B cell (primary cell): ENCODE data around the gene TMEM45A. TPM values are rescaled to one million over a fixed set of nuclear protein-coding genes. Genes with fewer than 3 reads are reported as not detected.

Experiments used
- ATAC-seq: fragments of 200-7000 bp; cut with Tn5 transposase; one replicate; pipeline ENCODE4 v1.10.0; 2021; ENCODE audit warnings: low read depth, mild to moderate bottlenecking, moderate number of reproducible peaks, moderate library complexity
- CTCF ChIA-PET: fragments of 350-600 bp; sonication (Branson Sonifier 250); formaldehyde crosslinking; loops from one replicate; lab custom pipeline; 2021; ENCODE audit warnings: antibody characterized with exemption, inconsistent platforms; lab: Charles Lee
- POLR2A ChIA-PET: fragments of 350-600 bp; sonication (Branson Sonifier 250); formaldehyde crosslinking; loops from one replicate; lab custom pipeline; 2021; ENCODE audit warnings: antibody characterized with exemption; lab: Charles Lee
- DNase-seq: peaks from one replicate; pipeline ENCODE4 v3.0.0; 2013
- H2AFZ ChIP-seq: 2 replicates; pipeline ENCODE4 v1.6.1; 2012; ENCODE audit warnings: mild to moderate bottlenecking, low read depth, low read length; ENCODE audit not compliant: insufficient read depth, poor library complexity, severe bottlenecking
- H3K27ac ChIP-seq, 2 donors: 1 replicate in 1 of 2; 2 replicates in 1 of 2; pipeline ENCODE4 v1.5.1; 2012 to 2013; ENCODE audit warnings: low read length in 2 of 2, mild to moderate bottlenecking in 2 of 2, moderate library complexity in 1 of 2
- H3K27me3 ChIP-seq, 4 experiments: fragments of 200-600 bp in 1 of 4; sonication (generic) in 1 of 4; replicated peaks in 1 of 4; 1 replicate in 2 of 4; 2 replicates in 2 of 4; pipeline versions ENCODE4 v1.6.1 to v1.7.0; 2013 to 2016; ENCODE audit warnings: low read length in 3 of 4, mild to moderate bottlenecking in 2 of 4, mixed read lengths in 1 of 4, moderate library complexity in 1 of 4; ENCODE audit not compliant: insufficient read depth in 4 of 4, control insufficient read depth in 3 of 4; ENCODE audit errors: control extremely low read depth in 1 of 4
- H3K36me3 ChIP-seq, 2 experiments: replicated peaks in 1 of 2; 1 replicate in 1 of 2; 2 replicates in 1 of 2; pipeline versions ENCODE4 v1.6.1 to v1.7.1; 2013; ENCODE audit warnings: low read length in 1 of 2; ENCODE audit not compliant: insufficient read depth in 2 of 2, control insufficient read depth in 1 of 2; ENCODE audit errors: control extremely low read depth in 1 of 2, extremely low read depth in 1 of 2
- H3K4me1 ChIP-seq, 2 donors: fragments of 200-600 bp in 1 of 2; sonication (generic) in 1 of 2; 1 replicate in 1 of 2; 2 replicates in 1 of 2; pipeline versions ENCODE4 v1.5.1 to v1.6.1; 2013 to 2017; ENCODE audit warnings: low read length in 2 of 2; ENCODE audit not compliant: control insufficient read depth in 2 of 2, insufficient read depth in 2 of 2
- H3K4me2 ChIP-seq: replicated peaks from 2 replicates; pipeline ENCODE3; 2012; ENCODE audit warnings: mild to moderate bottlenecking, low read depth, low read length; ENCODE audit not compliant: poor library complexity, severe bottlenecking
- H3K4me3 ChIP-seq, 5 experiments: fragments of 200-600 bp in 1 of 5; sonication (generic) in 1 of 5; 1 replicate in 3 of 5; 2 replicates in 2 of 5; pipeline versions ENCODE4 v1.5.1 to v1.7.0; 2011 to 2016; ENCODE audit warnings: low read length in 4 of 5, mild to moderate bottlenecking in 4 of 5, low read depth in 2 of 5, control low read depth in 1 of 5, moderate library complexity in 1 of 5; ENCODE audit not compliant: insufficient read depth in 1 of 5; ENCODE audit errors: control extremely low read depth in 1 of 5, extremely low read depth in 1 of 5
- H3K79me2 ChIP-seq: fragments of 200-600 bp; sonication (generic); one replicate; pipeline ENCODE4 v1.6.0; 2016; ENCODE audit warnings: low read length; ENCODE audit not compliant: control insufficient read depth, insufficient read depth
- H3K9ac ChIP-seq: fragments of 200-600 bp; sonication (generic); 2 replicates; pipeline ENCODE4 v1.6.1; 2017; ENCODE audit warnings: mild to moderate bottlenecking, low read length, moderate library complexity
- H3K9me3 ChIP-seq, 3 donors: one replicate each; pipeline versions ENCODE4 v1.6.1 to v1.7.1; 2013; ENCODE audit warnings: low read length in 2 of 3; ENCODE audit not compliant: control insufficient read depth in 2 of 3, insufficient read depth in 1 of 3; ENCODE audit errors: control extremely low read depth in 1 of 3
- H4K20me1 ChIP-seq: 2 replicates; pipeline ENCODE4 v1.6.0; 2012; ENCODE audit warnings: mild to moderate bottlenecking, low read length; ENCODE audit not compliant: insufficient read depth, control insufficient read depth, poor library complexity, severe bottlenecking
- H3K27ac Mint-ChIP-seq: one replicate; pipeline ENCODE4 v1.8.0; 2021; ENCODE audit warnings: mixed read lengths
- H3K27me3 Mint-ChIP-seq: one replicate; pipeline ENCODE4 v1.8.0; 2021; ENCODE audit warnings: mixed read lengths
- H3K4me1 Mint-ChIP-seq: one replicate; pipeline ENCODE4 v1.8.0; 2021; ENCODE audit warnings: mixed read lengths
- H3K4me3 Mint-ChIP-seq: one replicate; pipeline ENCODE4 v1.8.0; 2021; ENCODE audit warnings: mixed read lengths
- H3K9me3 Mint-ChIP-seq: one replicate; pipeline ENCODE4 v1.8.0; 2022; ENCODE audit warnings: mixed read lengths; ENCODE audit not compliant: insufficient read depth
- CTCF ChIP-seq: fragments of 200-600 bp; IDR thresholded peaks from one replicate; pipeline ENCODE4 v1.8.0; 2022; ENCODE audit warnings: antibody characterized with exemption, mild to moderate bottlenecking
- EZH2 ChIP-seq: IDR thresholded peaks from 2 replicates; pipeline ENCODE4 v1.6.1; 2012; ENCODE audit warnings: borderline replicate concordance, low read depth, mild to moderate bottlenecking, moderate library complexity, low read length; ENCODE audit not compliant: insufficient read depth, poor library complexity, severe bottlenecking
- WGBS: methylation state at CpG from one replicate; pipeline ENCODE4 v1.1.5; 2013; ENCODE audit warnings: missing lambda C conversion rate; ENCODE audit not compliant: insufficient coverage; 5-methylcytosine and 5-hydroxymethylcytosine counted together
- intact Hi-C: fragments of 100-400 bp; cut with micrococcal nuclease; formaldehyde crosslinking; loops from one replicate; pipeline ENCODE4 v1.10.0; 2022
- polyA plus RNA-seq: library from polyadenylated mRNA; depleted of rRNA; stranded (reverse); fragments of >200 nt; gene quantifications from 2 replicates; pipeline ENCODE4 v1.2.3, GENCODE V29; 2012
- total RNA-seq, 2 donors: library from RNA; stranded (reverse); fragments of 120-200 nt in 1 of 2; gene quantifications; 1 replicate in 1 of 2; 2 replicates in 1 of 2; pipeline versions ENCODE4 v1.2.3 to v1.2.4, GENCODE V29; 2013 to 2022

Gene TMEM45A
- total and polyA plus RNA-seq, 2 donors (not counting 1 experiment from before 2014, with no cell fraction given) = 0.20 TPM; not detected in 1

- H3K4me1 Mint-ChIP-seq = no peaks in the 10 kb centered on the region
- ChIA-PET POLR2A (no interaction called here), CTCF (no interaction called here)
- no peak overlapping the region for H2AFZ ChIP-seq
- ATAC-seq (no peak), DNase-seq (no peak)
- H3K4me2 ChIP-seq = no peak overlapping the region
- no CpG with 5 or more reads among the region's 1 CpG for WGBS
- no peaks in the 10 kb centered on the region for H3K36me3 ChIP-seq
- intact Hi-C loops = no loop called here
- peaks cover 2% of the 10 kb centered on the region for H3K9me3 Mint-ChIP-seq
- no peak for TF ChIP-seq CTCF
- TF ChIP-seq EZH2 = no peak
- H3K4me3 Mint-ChIP-seq = no peak overlapping the region
- no peaks in the 10 kb centered on the region for H3K4me1 ChIP-seq
- H3K27ac ChIP-seq = no peak overlapping the region
- no peaks in the 10 kb centered on the region for H4K20me1 ChIP-seq
- H3K27ac Mint-ChIP-seq = no peak overlapping the region
- no peaks in the 10 kb centered on the region for H3K79me2 ChIP-seq
- no peaks in the 10 kb centered on the region for H3K27me3 Mint-ChIP-seq
- H3K27me3 ChIP-seq = no peaks in the 10 kb centered on the region
- H3K9me3 ChIP-seq = no peaks in the 10 kb centered on the region
- H3K4me3 ChIP-seq = no peak overlapping the region
- no peak overlapping the region for H3K9ac ChIP-seq
These were observed 44.3 kb upstream of the TMEM45A start for GRCh38 chr3:100448079-100448478.

GRCh38 chr3:100449214-100449613, 43.2 kb upstream of the TMEM45A start:
- no peaks in the 10 kb centered on the region for H3K9me3 ChIP-seq
- POLR2A ChIA-PET = no interaction called here
- no peak for ATAC-seq

More at GRCh38 chr3:100449214-100449613, 43.2 kb upstream of the TMEM45A start:
- Histone ChIP-seq H3K9ac (no peak overlapping the region), H3K4me2 (no peak overlapping the region), H3K27ac (no peak overlapping the region), H2AFZ (no peak overlapping the region), H3K36me3 (no peaks in the 10 kb centered on the region), H3K4me3 (no peak overlapping the region), H3K27me3 (no peaks in the 10 kb centered on the region), H3K79me2 (no peaks in the 10 kb centered on the region), H4K20me1 (no peaks in the 10 kb centered on the region), H3K4me1 (no peaks in the 10 kb centered on the region)
- TF ChIP-seq CTCF (no peak), EZH2 (no peak)
- Mint-ChIP-seq H3K9me3 (peaks cover 2% of the 10 kb centered on the region), H3K4me3 (no peak overlapping the region), H3K4me1 (no peaks in the 10 kb centered on the region), H3K27me3 (no peaks in the 10 kb centered on the region), H3K27ac (no peak overlapping the region)
- WGBS = no CpG with 5 or more reads among the region's 2 CpGs
- CTCF ChIA-PET = interaction anchor here (0.7 kb wide), 1 partner anchor 618 kb away, joined by 3 read pairs; no protein-coding TSS in a partner anchor
- intact Hi-C loops = no loop called here
- no peak for DNase-seq
